ES-I3 (cell line): ENCODE results near the gene CPA2.
"Not testable (repeated sequence)": the region's sequence is repeated elsewhere in the genome, so short reads cannot be mapped to it uniquely, and the experiment has no call there.

ENCODE experiments used
- H3K36me3 ChIP-seq: 2 replicates; pipeline ENCODE4 v1.6.1; 2013; ENCODE audit warnings: mild to moderate bottlenecking, low read length, control low read depth, moderate library complexity; ENCODE audit not compliant: insufficient read depth
- H3K4me1 ChIP-seq: 2 replicates; pipeline ENCODE4 v1.6.1; 2013; ENCODE audit warnings: mild to moderate bottlenecking, control low read depth, low read length; ENCODE audit not compliant: insufficient read depth
- H3K9ac ChIP-seq: 2 replicates; pipeline ENCODE4 v1.6.1; 2013; ENCODE audit warnings: low read depth, mild to moderate bottlenecking, low read length, moderate library complexity
- H3K9me3 ChIP-seq: 2 replicates; pipeline ENCODE4 v1.6.1; 2013; ENCODE audit warnings: mild to moderate bottlenecking, low read length, moderate library complexity; ENCODE audit not compliant: control insufficient read depth, insufficient read depth

CPA2 gene

DNA sequence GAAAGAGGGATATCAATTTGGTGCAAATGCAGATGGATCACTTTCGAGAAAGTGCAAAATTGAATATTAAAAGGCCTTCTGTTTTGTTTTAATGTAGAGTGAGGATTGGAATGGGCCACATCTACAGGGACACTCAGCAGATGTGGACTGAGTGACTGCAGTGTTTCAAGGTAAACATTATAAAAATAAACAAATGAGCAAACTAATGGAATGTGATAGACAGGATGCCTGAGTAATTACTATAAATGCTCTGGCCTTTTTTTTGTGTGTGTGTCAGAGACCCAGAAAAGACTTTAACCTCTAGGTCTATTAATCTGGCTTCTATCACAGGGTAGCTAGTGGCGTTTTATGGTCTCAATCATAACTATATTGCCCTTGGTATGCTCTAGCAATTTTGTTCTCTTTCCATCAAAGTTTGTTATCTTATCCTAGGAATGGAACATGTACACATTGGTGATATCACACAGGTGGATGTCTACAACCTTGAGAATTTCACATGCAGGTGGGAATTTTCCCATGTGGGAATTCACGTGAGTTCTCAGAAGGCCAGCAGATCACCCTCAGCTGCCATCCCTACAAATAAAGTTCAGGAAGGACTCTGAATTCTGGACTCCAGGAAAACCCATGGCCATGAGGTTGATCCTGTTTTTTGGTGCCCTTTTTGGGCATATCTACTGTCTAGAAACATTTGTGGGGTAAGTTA is at the start of gene CPA2:
TSS of gene CPA2 (plus strand) at position 606 of the 703 bp plus-strand sequence. CDS start at position 625, 19 bp downstream.
- no peak within 1 kb of the TSS for H3K9ac ChIP-seq
- H3K4me1 ChIP-seq = no peaks in the 10 kb centered on the region
- no peaks in the 10 kb centered on the region for H3K36me3 ChIP-seq
- H3K9me3 ChIP-seq = no peaks in the 10 kb centered on the region

DNA sequence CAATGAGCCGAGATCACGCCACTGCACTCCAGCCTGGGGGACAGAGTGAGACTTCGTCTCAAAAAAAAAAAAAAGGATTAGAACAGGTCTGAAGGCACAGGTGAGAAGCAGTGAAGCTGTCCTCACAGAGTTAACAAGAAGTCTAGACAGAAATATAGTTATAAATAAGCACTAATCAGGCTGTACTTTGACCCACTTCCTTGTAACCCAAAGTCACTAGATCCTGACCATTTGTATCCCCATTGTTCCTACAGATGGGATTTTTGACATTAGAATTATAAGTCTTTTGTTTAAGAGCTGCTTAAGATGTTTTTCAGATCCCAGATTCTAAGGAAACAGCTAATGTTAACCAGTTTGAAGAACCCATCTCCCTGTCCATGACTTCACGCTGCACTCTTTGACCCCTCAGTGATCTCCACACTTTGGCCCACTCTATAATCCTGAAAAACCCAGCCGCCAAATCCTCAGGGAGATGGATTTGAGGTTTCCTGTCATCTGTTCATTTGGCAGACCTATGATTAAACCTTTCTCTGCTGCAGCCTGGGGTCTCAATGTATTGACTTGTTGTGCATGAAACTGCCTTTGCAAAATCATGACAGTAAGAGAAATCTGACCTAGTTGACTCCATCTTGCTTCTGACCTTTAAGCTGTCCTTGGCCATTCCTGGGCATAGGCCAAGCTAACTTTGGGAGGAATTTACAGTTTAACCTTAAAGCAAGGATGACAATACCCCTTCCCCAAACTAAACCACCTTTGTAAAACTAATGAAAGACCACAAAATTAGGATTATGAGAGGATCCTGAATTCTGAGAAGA is 47.6 kb upstream of the CPA2 start:
- no peak overlapping the region for H3K9ac ChIP-seq
- H3K4me1 ChIP-seq = no peaks in the 10 kb centered on the region
- no peaks in the 10 kb centered on the region for H3K36me3 ChIP-seq
- no peaks in the 10 kb centered on the region for H3K9me3 ChIP-seq

GRCh38 chr7:130219871-130220270 is 46.8 kb upstream of the CPA2 start:
- H3K9me3 ChIP-seq = no peaks in the 10 kb centered on the region
- H3K9ac ChIP-seq = no peak overlapping the region
- no peaks in the 10 kb centered on the region for H3K4me1 ChIP-seq
- no peaks in the 10 kb centered on the region for H3K36me3 ChIP-seq

- Histone ChIP-seq H3K36me3 (no peaks in the 10 kb centered on the region), H3K9ac (no peak overlapping the region), H3K4me1 (no peaks in the 10 kb centered on the region), H3K9me3 (peaks cover 3% of the 10 kb centered on the region; the same call in 1 of the 2 replicates)
These were observed 44.9 kb upstream of the CPA2 start for GRCh38 chr7:130221746-130222145.

GRCh38 chr7:130223646-130224045 is 43.0 kb upstream of the CPA2 start:
- no peaks in the 10 kb centered on the region; the same call in 1 of the 2 replicates for H3K4me1 ChIP-seq

GRCh38 chr7:130224210-130224609 is 42.5 kb upstream of the CPA2 start:
- Histone ChIP-seq H3K9ac (no peak overlapping the region), H3K9me3 (peaks cover 3% of the 10 kb centered on the region; the same call in 1 of the 2 replicates), H3K36me3 (no peaks in the 10 kb centered on the region), H3K4me1 (no peaks in the 10 kb centered on the region; the same call in 1 of the 2 replicates)

More at GRCh38 chr7:130223646-130224045, 43.0 kb upstream of the CPA2 start:
- Histone ChIP-seq H3K9ac (no peak overlapping the region), H3K9me3 (peaks cover 3% of the 10 kb centered on the region; the same call in 1 of the 2 replicates), H3K36me3 (no peaks in the 10 kb centered on the region)

DNA sequence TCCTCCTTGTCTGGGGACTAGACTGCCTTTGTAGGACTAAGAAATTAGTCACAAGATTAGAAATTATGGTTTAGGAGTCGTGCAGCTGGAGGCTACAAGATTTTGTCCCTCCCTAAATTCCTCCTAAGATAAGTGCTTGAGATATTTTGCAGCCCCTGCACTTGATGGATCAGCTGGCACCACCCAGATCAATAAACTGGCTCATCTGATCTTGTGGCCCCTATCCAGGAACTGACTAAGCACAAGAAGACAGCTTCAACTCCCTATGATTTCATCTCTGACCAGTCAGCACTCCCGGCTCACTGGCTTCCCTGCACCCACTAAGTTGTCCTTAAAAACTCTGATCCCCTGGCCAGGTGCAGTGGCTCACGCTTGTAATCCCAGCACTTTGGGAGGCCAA is 41.7 kb upstream of the CPA2 start:
- not testable (repeated sequence) for H3K9me3 ChIP-seq, H3K4me1 ChIP-seq, H3K9ac ChIP-seq, H3K36me3 ChIP-seq

GRCh38 chr7:130226333-130226732 is 40.3 kb upstream of the CPA2 start:
- Histone ChIP-seq H3K9me3 (peaks cover 3% of the 10 kb centered on the region; the same call in 1 of the 2 replicates), H3K4me1 (no peaks in the 10 kb centered on the region; the same call in 1 of the 2 replicates), H3K9ac (no peak overlapping the region), H3K36me3 (no peaks in the 10 kb centered on the region)

- Histone ChIP-seq H3K9me3 (peaks cover 3% of the 10 kb centered on the region; the same call in 1 of the 2 replicates), H3K9ac (no peak overlapping the region)
These were observed 38.6 kb upstream of the CPA2 start for GRCh38 chr7:130227883-130228575.

DNA sequence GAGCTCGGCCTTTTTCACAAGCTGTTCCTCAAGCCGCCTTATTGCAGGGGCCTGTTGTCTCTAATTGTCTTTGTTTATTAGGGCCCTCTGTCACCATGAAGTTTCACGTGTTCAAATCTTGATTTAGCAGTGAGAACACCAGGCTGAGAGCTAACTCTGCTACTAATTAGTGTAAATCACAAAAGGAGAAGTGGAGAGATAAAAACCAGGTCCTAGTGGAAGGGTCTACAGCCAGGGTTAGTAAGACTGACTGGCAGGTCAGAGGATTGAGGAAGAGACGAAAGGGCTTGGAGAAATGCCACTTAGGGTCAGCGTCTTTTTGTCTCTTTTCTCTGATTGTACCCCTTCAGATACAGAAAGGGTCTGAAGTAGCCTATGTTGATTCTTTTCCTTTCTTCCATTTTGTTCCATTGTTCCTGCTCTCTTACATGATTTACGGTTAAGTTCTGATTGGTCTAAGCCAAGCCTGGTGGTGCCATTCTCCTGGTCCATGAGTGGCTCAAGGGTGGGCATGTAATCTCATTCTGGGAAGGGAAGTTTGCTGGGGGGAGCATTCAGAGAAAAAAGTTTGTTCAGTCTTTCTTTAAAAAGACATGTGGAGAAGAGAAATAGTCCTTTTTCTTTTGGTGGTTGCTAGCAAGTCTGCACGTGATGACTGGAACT is 37.7 kb upstream of the CPA2 start:
- Histone ChIP-seq H3K36me3 (no peaks in the 10 kb centered on the region), H3K9me3 (peaks cover 3% of the 10 kb centered on the region; the same call in 1 of the 2 replicates), H3K4me1 (no peaks in the 10 kb centered on the region; the same call in 1 of the 2 replicates), H3K9ac (no peak overlapping the region)

More at GRCh38 chr7:130227883-130228575, 38.6 kb upstream of the CPA2 start:
- Histone ChIP-seq H3K4me1 (no peaks in the 10 kb centered on the region; the same call in 1 of the 2 replicates), H3K36me3 (no peaks in the 10 kb centered on the region)

GRCh38 chr7:130229981-130230380 is 36.7 kb upstream of the CPA2 start:
- H3K4me1 ChIP-seq, H3K9ac ChIP-seq, H3K36me3 ChIP-seq, H3K9me3 ChIP-seq: not testable (repeated sequence)

- Histone ChIP-seq H3K4me1 (no peaks in the 10 kb centered on the region; the same call in 1 of the 2 replicates), H3K9me3 (no peaks in the 10 kb centered on the region), H3K36me3 (no peaks in the 10 kb centered on the region), H3K9ac (no peak overlapping the region)
These were observed 34.9 kb upstream of the CPA2 start for GRCh38 chr7:130231792-130232191.

DNA sequence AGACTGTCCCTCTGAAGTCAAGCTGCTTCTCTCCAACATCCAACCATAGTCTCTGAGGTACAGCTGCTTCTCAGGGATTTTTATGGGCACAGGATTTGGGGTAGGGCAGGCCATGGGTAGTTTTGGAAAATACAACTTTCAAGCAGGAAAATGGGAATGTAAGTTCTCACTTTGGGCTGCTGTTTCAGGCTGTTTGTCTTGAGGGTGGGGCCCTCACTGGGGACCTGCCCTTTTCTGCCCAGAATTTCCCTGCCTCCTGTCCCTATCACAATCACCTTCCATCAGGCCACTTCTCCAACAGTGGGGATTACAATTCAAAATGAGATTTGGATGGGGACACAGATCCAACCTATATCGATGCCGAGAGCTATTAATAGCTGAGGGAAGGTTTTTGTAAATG is 34.5 kb upstream of the CPA2 start:
- Histone ChIP-seq H3K4me1 (no peaks in the 10 kb centered on the region; the same call in 1 of the 2 replicates), H3K9me3 (no peaks in the 10 kb centered on the region), H3K36me3 (no peaks in the 10 kb centered on the region), H3K9ac (no peak overlapping the region)

DNA sequence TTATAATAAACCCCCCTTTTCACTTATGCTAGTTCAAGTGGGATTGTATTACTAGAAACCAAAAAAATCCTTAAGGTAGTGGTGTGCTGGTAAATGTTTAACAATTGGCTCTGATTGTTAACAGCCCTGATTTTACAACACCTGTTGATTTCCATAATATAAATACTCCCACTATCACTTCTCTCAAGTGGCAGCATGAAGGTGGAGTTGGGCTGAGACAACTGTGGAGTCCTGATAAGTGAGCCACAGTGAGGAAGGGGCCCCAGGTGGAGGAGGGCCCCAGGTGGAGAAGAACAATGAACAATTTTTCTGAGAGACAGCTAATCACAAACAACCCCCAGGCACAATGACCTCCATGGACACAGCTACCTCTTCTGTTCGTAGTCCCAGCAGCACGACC is 32.6 kb upstream of the CPA2 start:
- no peak overlapping the region for H3K9ac ChIP-seq
- no peaks in the 10 kb centered on the region for H3K36me3 ChIP-seq
- no peaks in the 10 kb centered on the region for H3K9me3 ChIP-seq
- no peaks in the 10 kb centered on the region for H3K4me1 ChIP-seq
